Fibroblast of lung (primary cell): ENCODE data around the gene PLPPR4. TPM values are rescaled to one million over a fixed set of nuclear protein-coding genes. Genes with fewer than 3 reads are reported as not detected.

Experiments used
- DNase-seq, 2 donors: peaks; one replicate each; pipeline versions ENCODE4 v3.0.0 to v3.0.0-alpha.2; 2010; ENCODE audit warnings: low read depth in 2 of 2
- H2AFZ ChIP-seq: 2 replicates; pipeline ENCODE4 v1.5.1; 2012; ENCODE audit warnings: low read length, control low read depth, inconsistent platforms
- H3K27ac ChIP-seq: 2 replicates; pipeline ENCODE4 v1.5.1; 2011; ENCODE audit warnings: low read length, control low read depth; ENCODE audit not compliant: insufficient read depth
- H3K27me3 ChIP-seq: 2 replicates; pipeline ENCODE4 v1.5.1; 2011; ENCODE audit warnings: mild to moderate bottlenecking, low read length; ENCODE audit not compliant: control insufficient read depth, insufficient read depth
- H3K36me3 ChIP-seq: 2 replicates; pipeline ENCODE4 v1.5.1; 2011; ENCODE audit warnings: low read length; ENCODE audit not compliant: control insufficient read depth, insufficient read depth
- H3K4me1 ChIP-seq: 2 replicates; pipeline ENCODE4 v1.5.1; 2011; ENCODE audit warnings: low read length; ENCODE audit not compliant: control insufficient read depth, insufficient read depth; ENCODE audit errors: extremely low read depth
- H3K4me2 ChIP-seq: 2 replicates; pipeline ENCODE4 v1.5.1; 2011; ENCODE audit warnings: low read length, control low read depth; ENCODE audit not compliant: insufficient read depth; ENCODE audit errors: extremely low read depth
- H3K4me3 ChIP-seq, 4 experiments: fragments of 200-600 bp in 1 of 4; sonication (generic) in 1 of 4; replicated peaks in 1 of 4; 2 replicates each; pipeline ENCODE4 v1.5.1; 2011 to 2016; ENCODE audit warnings: low read length in 4 of 4, low read depth in 3 of 4, mild to moderate bottlenecking in 3 of 4, control low read depth in 2 of 4, inconsistent platforms in 1 of 4, mixed read lengths in 1 of 4; ENCODE audit not compliant: insufficient read depth in 1 of 4; ENCODE audit errors: control extremely low read depth in 1 of 4
- H3K79me2 ChIP-seq: 2 replicates; pipeline ENCODE4 v1.5.1; 2012; ENCODE audit warnings: mild to moderate bottlenecking, low read length, inconsistent platforms; ENCODE audit not compliant: control insufficient read depth, insufficient read depth
- H3K9ac ChIP-seq: 2 replicates; pipeline ENCODE4 v1.5.1; 2011; ENCODE audit warnings: mild to moderate bottlenecking, low read length, control low read depth; ENCODE audit not compliant: insufficient read depth
- H3K9me3 ChIP-seq: 2 replicates; pipeline ENCODE4 v1.5.1; 2012; ENCODE audit warnings: low read depth, low read length; ENCODE audit not compliant: control insufficient read depth, insufficient read depth
- H4K20me1 ChIP-seq: 2 replicates; pipeline ENCODE4 v1.5.1; 2011; ENCODE audit warnings: low read length; ENCODE audit not compliant: control insufficient read depth, insufficient read depth; ENCODE audit errors: extremely low read depth
- EZH2 ChIP-seq: IDR thresholded peaks from 2 replicates; pipeline ENCODE4 v1.5.1; 2012; ENCODE audit warnings: low read length, control low read depth, mild to moderate bottlenecking; ENCODE audit errors: missing control alignments
- polyA plus RNA-seq, 2 donors: library from polyadenylated mRNA; depleted of rRNA in 1 of 2; stranded (reverse) in 1 of 2; unstranded in 1 of 2; fragments of >200 nt; gene quantifications; 2 replicates each; pipeline ENCODE4 v1.2.1, GENCODE V29; 2011 to 2012; ENCODE audit warnings: missing spikeins in 1 of 2
- total RNA-seq: library from RNA; depleted of rRNA; stranded (reverse); fragments of >200 nt; gene quantifications from 2 replicates; pipeline ENCODE4 v1.2.1, GENCODE V29; 2014
- TF ChIP-seq, protein P1 (sequence below), 2 donors: IDR thresholded peaks in 1 of 2; conservative IDR thresholded peaks in 1 of 2; 1 replicate in 1 of 2; 2 replicates in 1 of 2; pipeline ENCODE4 v1.5.1; 2011 to 2012; ENCODE audit warnings: low read length in 2 of 2, control low read depth in 1 of 2, inconsistent platforms in 1 of 2, low read depth in 1 of 2, mild to moderate bottlenecking in 1 of 2

PLPPR4 gene
- total and polyA plus RNA-seq, 2 donors (not counting 1 experiment from before 2014, with no cell fraction given): 7.1 to 101 TPM

DNA sequence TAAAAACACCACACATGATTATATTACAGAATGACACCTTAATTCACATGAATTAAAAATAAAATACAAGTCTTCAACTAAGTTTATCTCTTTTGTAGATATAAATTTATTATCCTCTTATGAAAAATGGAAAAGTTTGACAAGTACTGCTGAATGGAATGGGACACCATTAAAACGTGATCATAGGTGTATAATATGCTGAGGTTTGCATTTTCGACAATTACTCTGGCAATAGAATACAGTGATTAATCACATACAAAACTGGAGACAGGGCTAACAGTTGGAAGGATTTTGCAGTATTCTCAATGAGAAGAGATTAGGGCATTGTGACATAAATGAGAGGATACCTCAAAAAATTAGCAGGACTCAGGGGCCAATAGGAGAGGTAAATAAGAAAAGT lies 17.1 kb upstream of the PLPPR4 start:
- Histone ChIP-seq H2AFZ (no peak overlapping the region), H3K9ac (no peak overlapping the region), H3K4me3 (no peak overlapping the region), H3K4me1 (no peaks in the 10 kb centered on the region), H4K20me1 (no peaks in the 10 kb centered on the region), H3K27me3 (no peaks in the 10 kb centered on the region), H3K9me3 (no peaks in the 10 kb centered on the region), H3K4me2 (no peak overlapping the region), H3K27ac (no peak overlapping the region), H3K79me2 (no peaks in the 10 kb centered on the region), H3K36me3 (no peaks in the 10 kb centered on the region)
- no peak for DNase-seq
- no peak for TF ChIP-seq EZH2
- TF ChIP-seq, protein P1, sequence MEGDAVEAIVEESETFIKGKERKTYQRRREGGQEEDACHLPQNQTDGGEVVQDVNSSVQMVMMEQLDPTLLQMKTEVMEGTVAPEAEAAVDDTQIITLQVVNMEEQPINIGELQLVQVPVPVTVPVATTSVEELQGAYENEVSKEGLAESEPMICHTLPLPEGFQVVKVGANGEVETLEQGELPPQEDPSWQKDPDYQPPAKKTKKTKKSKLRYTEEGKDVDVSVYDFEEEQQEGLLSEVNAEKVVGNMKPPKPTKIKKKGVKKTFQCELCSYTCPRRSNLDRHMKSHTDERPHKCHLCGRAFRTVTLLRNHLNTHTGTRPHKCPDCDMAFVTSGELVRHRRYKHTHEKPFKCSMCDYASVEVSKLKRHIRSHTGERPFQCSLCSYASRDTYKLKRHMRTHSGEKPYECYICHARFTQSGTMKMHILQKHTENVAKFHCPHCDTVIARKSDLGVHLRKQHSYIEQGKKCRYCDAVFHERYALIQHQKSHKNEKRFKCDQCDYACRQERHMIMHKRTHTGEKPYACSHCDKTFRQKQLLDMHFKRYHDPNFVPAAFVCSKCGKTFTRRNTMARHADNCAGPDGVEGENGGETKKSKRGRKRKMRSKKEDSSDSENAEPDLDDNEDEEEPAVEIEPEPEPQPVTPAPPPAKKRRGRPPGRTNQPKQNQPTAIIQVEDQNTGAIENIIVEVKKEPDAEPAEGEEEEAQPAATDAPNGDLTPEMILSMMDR (conservative IDR thresholded peaks at IDR 0.05 in 1 of 2, IDR thresholded peaks at IDR 0.05 in 1 of 2; ENCODE audit: low read depth in 1 of 2, low read length in 2 of 2): no peak

- H3K9ac ChIP-seq: no peak overlapping the region
- H3K4me2 ChIP-seq: no peak overlapping the region
- H3K27ac ChIP-seq: no peak overlapping the region
- no peak for DNase-seq
- H3K36me3 ChIP-seq: no peaks in the 10 kb centered on the region
- TF ChIP-seq, protein P1 (conservative IDR thresholded peaks at IDR 0.05 in 1 of 2, IDR thresholded peaks at IDR 0.05 in 1 of 2; ENCODE audit: low read depth in 1 of 2, low read length in 2 of 2): no peak
- no peak for TF ChIP-seq EZH2
- no peaks in the 10 kb centered on the region for H3K9me3 ChIP-seq
- H3K4me3 ChIP-seq: no peak overlapping the region
- no peaks in the 10 kb centered on the region for H3K79me2 ChIP-seq
- no peaks in the 10 kb centered on the region for H3K4me1 ChIP-seq
- no peaks in the 10 kb centered on the region for H4K20me1 ChIP-seq
- no peak overlapping the region for H2AFZ ChIP-seq
- no peaks in the 10 kb centered on the region for H3K27me3 ChIP-seq
Measured at GRCh38 chr1:99250728-99251127, 13.6 kb upstream of the PLPPR4 start.

GRCh38 chr1:99251308-99251707 lies 13.0 kb upstream of the PLPPR4 start:
- Histone ChIP-seq H3K9ac (no peak overlapping the region), H2AFZ (no peak overlapping the region), H3K4me2 (no peak overlapping the region), H3K4me1 (no peaks in the 10 kb centered on the region), H3K4me3 (no peak overlapping the region), H3K27me3 (no peaks in the 10 kb centered on the region), H3K9me3 (no peaks in the 10 kb centered on the region), H3K79me2 (no peaks in the 10 kb centered on the region), H3K36me3 (no peaks in the 10 kb centered on the region), H4K20me1 (no peaks in the 10 kb centered on the region), H3K27ac (no peak overlapping the region)
- DNase-seq: no peak
- TF ChIP-seq EZH2: no peak
- TF ChIP-seq, protein P1 (conservative IDR thresholded peaks at IDR 0.05 in 1 of 2, IDR thresholded peaks at IDR 0.05 in 1 of 2; ENCODE audit: low read depth in 1 of 2, low read length in 2 of 2): no peak
